ENCODE results near the gene ATP2A1. TPM values are rescaled to one million over a fixed set of nuclear protein-coding genes. Genes with fewer than 3 reads are reported as not detected.

Gene ATP2A1
- 0.29 and 0.44 TPM in 2 replicates for total RNA-seq

DNA sequence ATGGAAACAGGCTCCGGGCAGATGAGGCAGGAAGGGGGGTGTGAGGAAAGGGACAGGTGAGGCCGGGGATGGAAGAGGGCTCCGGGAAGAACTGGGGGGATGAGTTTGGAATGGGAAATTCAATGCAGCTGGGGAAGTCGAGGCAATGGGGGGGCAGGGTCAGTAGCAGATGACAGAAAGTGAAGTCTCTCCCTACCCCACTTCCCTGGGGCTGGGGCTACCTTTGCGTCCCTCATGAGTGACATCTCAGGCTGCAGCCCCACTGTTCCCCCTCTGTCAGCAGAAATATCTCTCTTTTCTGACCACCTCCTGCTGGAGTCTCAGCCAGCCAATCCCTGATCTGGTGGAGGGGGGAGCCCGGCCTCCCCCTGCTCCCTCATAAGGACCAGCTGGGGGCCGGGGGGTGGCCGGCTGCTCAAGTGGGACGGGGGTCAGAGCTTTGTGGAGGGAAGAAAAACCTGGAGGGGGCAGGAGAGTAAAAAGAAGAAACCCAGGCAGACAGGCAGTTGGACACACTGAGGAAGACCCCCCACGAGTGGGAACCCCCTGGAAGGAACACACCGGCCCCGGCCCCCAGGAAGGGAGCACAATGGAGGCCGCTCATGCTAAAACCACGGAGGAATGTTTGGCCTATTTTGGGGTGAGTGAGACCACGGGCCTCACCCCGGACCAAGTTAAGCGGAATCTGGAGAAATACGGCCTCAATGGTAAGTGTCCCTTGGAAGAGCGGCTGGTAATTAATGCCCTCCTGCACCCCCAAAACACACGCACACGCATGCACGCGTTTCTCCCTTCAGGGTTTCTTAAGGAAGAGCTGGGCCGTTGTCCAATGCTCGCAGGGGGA, at the start of gene ATP2A1:
Gene ATP2A1 (plus strand): TSS at position 406 of the 844 bp plus-strand sequence. CDS start 184 bp downstream, at position 590.

GRCh38 chr16:28846080-28846932, 32.0 kb upstream of the ATP2A1 start, which contains the start of gene TUFM:
Gene TUFM, minus strand, starts transcription at chr16:28846348. Its CDS starts 79 bp downstream, at chr16:28846269.

GRCh38 chr16:28924762-28925385, 46.6 kb downstream of the ATP2A1 start, which contains the start of gene RABEP2:
Gene RABEP2, minus strand, starts transcription at chr16:28925238. Its CDS starts 75 bp downstream, at chr16:28925163.

GRCh38 chr16:28931801-28932225, 53.5 kb downstream of the ATP2A1 start, which contains the start of gene CD19:
Gene CD19, plus strand, starts transcription at chr16:28931971. Its CDS starts 30 bp downstream, at chr16:28932001.

GRCh38 chr16:28950648-28951409, 72.5 kb downstream of the ATP2A1 start, which contains the start of gene NFATC2IP:
Gene NFATC2IP, plus strand, starts transcription at chr16:28950937. Its CDS starts 75 bp downstream, at chr16:28951012.

Small RNA genes within 50 kb of the gene (small RNA-seq; reads per million reads assigned to genes)
- not detected for gene RF00416 (ENCODE audit: low replicate concordance)

Other genes starting within 250 kb of the ATP2A1 start
- gene NPIPB8, start 240.4 kb upstream of the ATP2A1 start, total RNA-seq: not detected in 2 replicates
- 126 and 142 TPM in 2 replicates for gene EIF3C, start 167.0 kb upstream of the ATP2A1 start, total RNA-seq
- 1.8 and 3.7 TPM in 2 replicates for gene NPIPB9, start 126.7 kb upstream of the ATP2A1 start, total RNA-seq
- gene ATXN2L, start 55.5 kb upstream of the ATP2A1 start, total RNA-seq: 62.0 and 106 TPM in 2 replicates
- gene TUFM, start 32.1 kb upstream of the ATP2A1 start, total RNA-seq: 96.9 and 122 TPM in 2 replicates
- 16.2 and 24.8 TPM in 2 replicates for gene SH2B1, start 14.6 kb upstream of the ATP2A1 start, total RNA-seq
- 36.5 and 51.4 TPM in 2 replicates for gene RABEP2, start 46.8 kb downstream of the ATP2A1 start, total RNA-seq
- not detected in 2 replicates for gene CD19, start 53.5 kb downstream of the ATP2A1 start, total RNA-seq
- gene NFATC2IP, start 72.4 kb downstream of the ATP2A1 start, total RNA-seq: 17.9 and 24.9 TPM in 2 replicates
- 53.1 and 72.2 TPM in 2 replicates for gene SPNS1, start 96.3 kb downstream of the ATP2A1 start, total RNA-seq
- gene LAT, start 106.6 kb downstream of the ATP2A1 start, total RNA-seq: 0.72 and 1.1 TPM in 2 replicates

All from placental pericyte (primary cell).